GM12801 (cell line): ENCODE data around the gene UFD1.

Experiments used
- TF ChIP-seq, protein P1 (sequence below): IDR thresholded peaks from one replicate; pipeline ENCODE4 v1.5.1; 2011; ENCODE audit warnings: control low read depth; ENCODE audit not compliant: insufficient read length; ENCODE audit errors: extremely low read depth

The UFD1 gene, protein sequence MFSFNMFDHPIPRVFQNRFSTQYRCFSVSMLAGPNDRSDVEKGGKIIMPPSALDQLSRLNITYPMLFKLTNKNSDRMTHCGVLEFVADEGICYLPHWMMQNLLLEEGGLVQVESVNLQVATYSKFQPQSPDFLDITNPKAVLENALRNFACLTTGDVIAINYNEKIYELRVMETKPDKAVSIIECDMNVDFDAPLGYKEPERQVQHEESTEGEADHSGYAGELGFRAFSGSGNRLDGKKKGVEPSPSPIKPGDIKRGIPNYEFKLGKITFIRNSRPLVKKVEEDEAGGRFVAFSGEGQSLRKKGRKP

DNA sequence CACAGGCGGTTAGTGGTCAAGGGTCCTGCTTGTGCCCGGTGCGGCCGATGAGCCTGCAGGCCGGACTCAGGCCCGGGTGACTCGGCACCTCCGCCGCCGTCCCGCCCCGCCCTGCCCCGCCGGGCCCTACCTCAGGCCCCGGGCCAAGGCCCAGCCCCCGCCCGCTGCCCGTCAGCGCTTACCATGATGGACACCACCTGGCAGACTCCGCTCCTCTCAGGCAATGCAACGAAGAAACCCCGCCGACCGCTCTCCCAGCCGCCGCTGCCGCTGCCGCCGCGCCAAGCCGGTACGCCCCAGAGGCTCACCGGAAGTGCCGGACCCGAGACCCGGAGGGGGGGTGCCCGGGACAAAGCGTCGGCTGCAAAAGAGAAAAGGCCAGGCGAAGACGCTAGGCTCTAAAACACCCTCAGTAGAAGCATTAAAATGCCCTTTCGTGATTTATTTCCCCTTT lies at the start of gene UFD1:
Gene UFD1 (minus strand): TSS at position 293 of the 454 bp plus-strand sequence. CDS start 108 bp downstream, at position 185.
- TF ChIP-seq, protein P1, sequence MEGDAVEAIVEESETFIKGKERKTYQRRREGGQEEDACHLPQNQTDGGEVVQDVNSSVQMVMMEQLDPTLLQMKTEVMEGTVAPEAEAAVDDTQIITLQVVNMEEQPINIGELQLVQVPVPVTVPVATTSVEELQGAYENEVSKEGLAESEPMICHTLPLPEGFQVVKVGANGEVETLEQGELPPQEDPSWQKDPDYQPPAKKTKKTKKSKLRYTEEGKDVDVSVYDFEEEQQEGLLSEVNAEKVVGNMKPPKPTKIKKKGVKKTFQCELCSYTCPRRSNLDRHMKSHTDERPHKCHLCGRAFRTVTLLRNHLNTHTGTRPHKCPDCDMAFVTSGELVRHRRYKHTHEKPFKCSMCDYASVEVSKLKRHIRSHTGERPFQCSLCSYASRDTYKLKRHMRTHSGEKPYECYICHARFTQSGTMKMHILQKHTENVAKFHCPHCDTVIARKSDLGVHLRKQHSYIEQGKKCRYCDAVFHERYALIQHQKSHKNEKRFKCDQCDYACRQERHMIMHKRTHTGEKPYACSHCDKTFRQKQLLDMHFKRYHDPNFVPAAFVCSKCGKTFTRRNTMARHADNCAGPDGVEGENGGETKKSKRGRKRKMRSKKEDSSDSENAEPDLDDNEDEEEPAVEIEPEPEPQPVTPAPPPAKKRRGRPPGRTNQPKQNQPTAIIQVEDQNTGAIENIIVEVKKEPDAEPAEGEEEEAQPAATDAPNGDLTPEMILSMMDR: no peak

DNA sequence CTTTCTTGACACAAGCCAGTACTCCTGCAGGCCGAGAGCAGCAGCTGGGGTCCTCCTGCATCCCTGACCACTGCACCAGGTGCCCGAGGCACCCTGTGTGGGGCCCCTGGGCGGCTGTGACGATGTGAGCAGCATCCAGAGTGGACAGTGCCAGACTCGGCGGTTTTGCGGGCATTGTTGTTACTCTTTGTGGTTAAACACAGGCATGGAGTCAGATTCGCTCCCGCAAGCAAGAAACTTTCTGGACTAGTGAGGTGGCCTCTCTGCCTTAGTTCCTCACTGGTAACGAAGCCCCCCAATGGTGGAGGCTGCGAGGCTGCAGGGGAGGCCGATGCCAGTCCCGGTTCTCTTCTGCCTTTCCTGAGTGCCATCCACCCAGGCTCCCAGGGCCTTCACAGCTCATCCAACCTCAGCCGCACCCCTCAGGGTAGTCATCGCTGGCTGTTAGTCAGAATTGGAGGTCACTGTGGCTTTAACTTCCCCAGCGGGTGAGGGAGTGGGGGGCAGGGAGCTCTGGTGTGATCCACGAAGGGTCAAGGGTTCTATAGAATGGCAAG lies 48.9 kb upstream of the UFD1 start:
- TF ChIP-seq, protein P1: no peak

DNA sequence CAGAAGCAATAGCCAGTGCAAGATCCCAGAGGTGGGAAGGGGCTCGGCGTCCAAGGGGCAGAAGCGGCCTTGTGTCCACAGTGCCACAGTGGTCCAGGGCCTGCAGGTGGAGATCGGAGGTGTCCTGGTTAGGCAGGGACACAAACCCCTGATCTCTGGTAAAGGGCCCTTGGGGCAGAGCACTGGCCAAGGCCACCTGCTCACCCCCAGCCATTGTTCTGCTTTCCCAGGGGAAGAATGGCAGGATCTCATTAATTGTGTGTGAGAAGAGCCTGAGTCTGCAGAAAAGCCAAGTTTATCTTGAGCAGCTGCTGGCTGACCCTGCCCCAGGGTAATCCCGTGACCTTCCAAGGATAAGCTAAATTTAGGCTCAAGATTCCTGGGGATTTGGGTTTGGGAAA lies 48.3 kb upstream of the UFD1 start:
- TF ChIP-seq, protein P1: no peak

DNA sequence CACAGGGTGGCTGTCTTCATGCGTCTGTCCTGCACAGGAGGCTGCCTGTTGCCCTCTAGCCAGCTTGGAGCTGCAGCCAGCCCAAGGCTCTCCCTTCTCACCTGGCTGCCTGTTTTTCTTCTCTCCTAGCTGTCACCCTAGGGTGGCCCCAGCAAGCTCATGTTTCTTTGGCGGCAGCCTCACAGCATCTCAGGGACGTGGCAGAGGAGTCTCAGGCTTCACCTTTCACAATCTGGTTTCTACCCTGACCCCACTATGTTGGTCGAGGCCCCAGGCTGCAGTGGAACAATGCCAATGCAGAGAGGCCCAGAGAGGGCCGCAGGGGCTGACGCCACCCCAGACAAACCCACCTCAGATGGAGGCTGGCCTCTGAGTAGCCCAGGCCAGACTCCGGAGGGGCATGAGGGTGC lies 47.7 kb upstream of the UFD1 start:
- TF ChIP-seq, protein P1: no peak

DNA sequence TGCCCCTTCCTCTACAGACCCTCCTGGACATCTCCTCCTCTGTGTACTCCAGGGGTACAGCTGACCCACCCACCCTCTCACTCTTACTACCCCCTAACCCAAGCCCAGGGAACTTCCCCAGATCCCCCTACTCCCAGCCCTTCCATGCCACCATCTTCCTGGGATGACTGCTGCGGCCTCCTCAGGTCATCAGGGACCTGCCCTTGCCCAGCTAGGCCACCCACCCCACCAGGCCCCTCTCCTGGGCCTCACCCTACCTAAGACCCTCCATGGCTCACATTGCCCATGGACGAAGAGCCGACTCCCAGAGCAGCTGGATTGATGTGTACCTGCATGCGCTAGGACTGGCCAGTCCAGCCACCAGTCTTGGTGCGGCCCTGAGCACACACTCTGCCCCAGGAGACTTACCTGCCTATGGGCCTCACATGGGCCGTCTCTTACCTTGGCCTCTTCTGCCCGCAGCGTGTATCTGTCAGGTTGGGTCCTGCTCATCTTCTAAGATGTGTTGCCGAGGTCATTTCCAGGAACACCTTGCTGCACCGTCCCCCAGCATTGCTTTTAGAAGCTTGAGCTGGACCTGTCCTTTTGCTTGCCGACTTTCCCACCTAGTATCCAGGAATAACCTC lies 47.2 kb upstream of the UFD1 start:
- TF ChIP-seq, protein P1: no peak

DNA sequence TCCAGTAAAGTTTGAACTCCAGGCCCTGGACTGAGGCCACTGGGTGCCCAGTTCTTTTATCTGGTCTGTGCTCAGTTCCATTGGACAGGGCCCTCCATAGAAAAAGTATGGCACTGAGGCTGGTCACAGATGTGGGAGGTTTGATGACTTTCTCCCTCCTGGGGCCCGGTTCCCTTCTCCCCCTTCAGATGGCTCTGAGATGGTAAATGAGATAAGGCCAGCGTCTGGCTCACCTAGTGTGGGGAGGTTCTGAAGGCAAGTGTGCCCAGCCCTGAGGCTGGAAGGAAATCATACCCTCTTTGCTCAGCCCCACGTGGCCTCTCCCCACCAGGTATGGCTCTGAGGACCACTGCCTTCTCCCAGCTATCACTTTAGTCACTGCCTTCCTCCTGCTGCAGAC lies 46.7 kb upstream of the UFD1 start:
- TF ChIP-seq, protein P1: no peak

DNA sequence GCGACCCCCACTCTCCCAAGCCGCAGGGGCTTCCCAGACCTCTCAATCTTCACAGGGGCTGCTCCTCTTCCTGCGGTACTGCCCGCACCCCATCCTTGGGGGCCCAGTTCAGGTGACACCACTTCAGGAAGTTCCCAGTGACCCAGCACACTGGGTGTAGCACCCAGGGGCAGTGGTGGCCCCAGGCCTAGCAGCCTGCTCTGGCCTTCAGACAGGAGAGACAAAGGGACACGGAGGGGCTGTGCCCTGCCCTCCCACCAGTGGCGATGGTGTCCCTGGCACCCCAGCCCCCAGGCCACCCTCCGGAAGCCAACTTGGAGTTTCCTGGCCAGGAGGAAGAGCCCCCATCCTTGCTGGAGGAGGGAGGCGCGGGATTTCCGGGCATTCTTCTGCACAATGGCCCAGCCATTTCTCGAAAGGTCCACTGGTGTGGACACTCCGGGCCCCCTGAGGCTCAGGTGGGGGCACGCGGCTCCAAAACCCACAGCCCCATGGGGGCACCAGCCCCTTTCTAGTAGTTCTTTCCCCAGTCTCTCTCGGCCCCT lies 46.2 kb upstream of the UFD1 start:
- TF ChIP-seq, protein P1: no peak
